DOHH2 (cell line): ENCODE results near the gene HPCAL4.

Experiments
- H3F3A ChIP-seq: fragments of 200-600 bp; sonication (generic), shearing (Covaris generic); 2 replicates; pipeline ENCODE4 v1.6.0; 2016; ENCODE audit warnings: antibody characterized with exemption, mild to moderate bottlenecking; ENCODE audit not compliant: control insufficient read depth, insufficient read depth
- H3K27ac ChIP-seq: fragments of 200-600 bp; sonication (generic); 2 replicates; pipeline ENCODE4 v1.5.1; 2014; ENCODE audit warnings: low read depth, mild to moderate bottlenecking, low read length, moderate library complexity
- H3K27me3 ChIP-seq: fragments of 200-600 bp; sonication (generic); 2 replicates; pipeline ENCODE4 v1.6.1; 2014; ENCODE audit warnings: mild to moderate bottlenecking, low read length, mixed read lengths; ENCODE audit not compliant: control insufficient read depth
- H3K36me3 ChIP-seq: fragments of 200-600 bp; sonication (generic); 2 replicates; pipeline ENCODE4 v1.6.1; 2014; ENCODE audit warnings: mild to moderate bottlenecking, low read length, moderate library complexity, mixed read lengths; ENCODE audit not compliant: control insufficient read depth
- H3K4me1 ChIP-seq: fragments of 200-600 bp; sonication (generic); 2 replicates; pipeline ENCODE4 v1.6.1; 2014; ENCODE audit warnings: mild to moderate bottlenecking, low read length, mixed read lengths; ENCODE audit not compliant: control insufficient read depth
- H3K4me2 ChIP-seq: fragments of 200-600 bp; sonication (generic); 2 replicates; pipeline ENCODE4 v1.6.0; 2014; ENCODE audit warnings: mild to moderate bottlenecking, low read length, moderate library complexity
- H3K4me3 ChIP-seq: fragments of 200-600 bp; sonication (generic); 2 replicates; pipeline ENCODE4 v1.5.1; 2014; ENCODE audit warnings: mild to moderate bottlenecking, low read length, mixed read lengths
- H3K79me2 ChIP-seq: fragments of 200-600 bp; sonication (generic); 2 replicates; pipeline ENCODE4 v1.6.1; 2014; ENCODE audit warnings: mild to moderate bottlenecking, low read length, mixed read lengths; ENCODE audit not compliant: control insufficient read depth
- H3K9me2 ChIP-seq: fragments of 200-600 bp; sonication (generic); replicated peaks from 2 replicates; pipeline ENCODE4 v1.6.1; 2014; ENCODE audit warnings: mild to moderate bottlenecking, low read length, mixed read lengths; ENCODE audit not compliant: control insufficient read depth
- H3K9me3 ChIP-seq: fragments of 200-600 bp; sonication (generic); 2 replicates; pipeline ENCODE4 v1.6.1; 2014; ENCODE audit warnings: antibody characterized with exemption, low read length, mixed read lengths; ENCODE audit not compliant: control insufficient read depth, insufficient read depth
- H4K20me1 ChIP-seq: fragments of 200-600 bp; sonication (generic); 2 replicates; pipeline ENCODE4 v1.6.0; 2014; ENCODE audit warnings: low read depth, mild to moderate bottlenecking, antibody characterized with exemption, low read length, moderate library complexity; ENCODE audit not compliant: control insufficient read depth, insufficient read depth
- CTCF ChIP-seq: fragments of 200-600 bp; sonication (generic); IDR thresholded peaks from one replicate; pipeline ENCODE4 v1.5.1; 2014; ENCODE audit warnings: antibody characterized with exemption, mild to moderate bottlenecking, low read depth, low read length; ENCODE audit not compliant: poor library complexity, severe bottlenecking
- EZH2phosphoT487 ChIP-seq: fragments of 200-600 bp; sonication (generic); IDR thresholded peaks from 2 replicates; pipeline ENCODE4 v1.6.1; 2017; ENCODE audit warnings: borderline replicate concordance, mild to moderate bottlenecking, antibody characterized with exemption, low read length, moderate library complexity, mixed read lengths

Gene HPCAL4

GRCh38 chr1:39689214-39689613, 2.0 kb downstream of the HPCAL4 start:
- Histone ChIP-seq H4K20me1 (no peaks in the 10 kb centered on the region), H3K9me3 (no peaks in the 10 kb centered on the region), H3F3A (no peaks in the 10 kb centered on the region), H3K9me2 (no peaks in the 10 kb centered on the region), H3K4me2 (no peak overlapping the region), H3K36me3 (no peaks in the 10 kb centered on the region), H3K4me3 (no peak overlapping the region), H3K27ac (no peak overlapping the region), H3K4me1 (no peaks in the 10 kb centered on the region), H3K79me2 (no peaks in the 10 kb centered on the region), H3K27me3 (peaks cover 30% of the 10 kb centered on the region)
- TF ChIP-seq CTCF (no peak), EZH2phosphoT487 (no peak)

- H3F3A ChIP-seq: no peaks in the 10 kb centered on the region
- TF ChIP-seq CTCF (no peak), EZH2phosphoT487 (no peak)
- H3K36me3 ChIP-seq: no peaks in the 10 kb centered on the region
- H3K4me3 ChIP-seq: no peak overlapping the region
- H3K27me3 ChIP-seq: peaks cover 28% of the 10 kb centered on the region
- no peaks in the 10 kb centered on the region for H3K9me3 ChIP-seq
- no peaks in the 10 kb centered on the region for H3K4me1 ChIP-seq
- H3K27ac ChIP-seq: no peak overlapping the region
- no peaks in the 10 kb centered on the region for H4K20me1 ChIP-seq
- H3K79me2 ChIP-seq: no peaks in the 10 kb centered on the region
- no peak overlapping the region for H3K4me2 ChIP-seq
- no peaks in the 10 kb centered on the region for H3K9me2 ChIP-seq
Observed at GRCh38 chr1:39688706-39689105, 2.5 kb downstream of the HPCAL4 start.

- H3K9me3 ChIP-seq: no peaks in the 10 kb centered on the region
- H3K27ac ChIP-seq: no peak overlapping the region
- no peaks in the 10 kb centered on the region for H3K4me1 ChIP-seq
- no peaks in the 10 kb centered on the region for H4K20me1 ChIP-seq
- H3K27me3 ChIP-seq: peaks cover 31% of the 10 kb centered on the region
- TF ChIP-seq EZH2phosphoT487 (no peak), CTCF (no peak)
- H3K4me2 ChIP-seq: no peak overlapping the region
- no peaks in the 10 kb centered on the region for H3K79me2 ChIP-seq
- H3K4me3 ChIP-seq: no peak overlapping the region
- no peaks in the 10 kb centered on the region for H3K9me2 ChIP-seq
- no peaks in the 10 kb centered on the region for H3K36me3 ChIP-seq
- no peaks in the 10 kb centered on the region for H3F3A ChIP-seq
Observed at GRCh38 chr1:39687243-39687642, 4.0 kb downstream of the HPCAL4 start.

GRCh38 chr1:39685071-39685470, 6.2 kb downstream of the HPCAL4 start:
- no peak overlapping the region for H3K27ac ChIP-seq
- no peak overlapping the region for H3K4me3 ChIP-seq
- no peaks in the 10 kb centered on the region for H3K36me3 ChIP-seq
- peaks cover 4% of the 10 kb centered on the region; the same call in 1 of the 2 replicates for H3K4me1 ChIP-seq
- no peaks in the 10 kb centered on the region for H3K79me2 ChIP-seq
- no peaks in the 10 kb centered on the region for H4K20me1 ChIP-seq
- H3K27me3 ChIP-seq: peaks cover 41% of the 10 kb centered on the region
- no peaks in the 10 kb centered on the region for H3K9me3 ChIP-seq
- no peaks in the 10 kb centered on the region for H3K9me2 ChIP-seq
- H3K4me2 ChIP-seq: no peak overlapping the region
- TF ChIP-seq EZH2phosphoT487: no peak
- no peaks in the 10 kb centered on the region for H3F3A ChIP-seq
